Gastroesophageal sphincter (tissue), 2 donors: Measurements from ENCODE around the gene RIOK2.

Source experiments
- EP300 ChIP-seq: sonication (generic); formaldehyde crosslinking; IDR thresholded peaks from one replicate; pipeline ENCODE4 v1.6.1; 2017; ENCODE audit warnings: antibody characterized with exemption, mild to moderate bottlenecking
- POLR2AphosphoS5 ChIP-seq: sonication (generic); formaldehyde crosslinking; IDR thresholded peaks from one replicate; pipeline ENCODE4 v1.6.1; 2017; ENCODE audit warnings: antibody characterized with exemption

DNA sequence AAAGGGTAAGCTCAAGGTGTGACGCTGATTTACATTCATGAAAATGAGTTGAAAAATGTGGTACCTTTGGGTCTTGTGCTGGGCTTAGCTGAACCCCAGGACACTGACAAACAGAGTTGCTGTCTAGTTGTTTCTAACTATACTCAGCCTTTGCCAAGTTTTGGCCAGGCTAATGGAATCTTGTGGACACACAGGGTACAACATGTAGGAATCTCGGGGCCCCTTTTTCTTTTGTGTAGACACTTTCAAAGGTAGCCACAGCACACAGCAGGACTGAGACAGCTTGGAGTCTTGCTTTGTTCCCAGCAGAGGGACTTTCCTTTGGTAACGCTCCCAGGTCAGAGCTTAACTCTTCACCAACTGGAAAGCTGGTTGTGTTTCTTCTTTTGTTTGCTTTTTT lies 48.4 kb downstream of the RIOK2 start:
- TF ChIP-seq EP300 (no peak), POLR2AphosphoS5 (no peak)
